Thoracic aorta (tissue), 2 donors: ENCODE data around the gene SON. TPM values are rescaled to one million over a fixed set of nuclear protein-coding genes. Genes with fewer than 3 reads are reported as not detected.

Experiments
- ATAC-seq: fragments of 150-250 bp; one replicate; pipeline ENCODE4 v1.8.0; 2017; ENCODE audit warnings: low read depth; ENCODE audit not compliant: insufficient number of reproducible peaks, low FRiP score
- DNase-seq: peaks from one replicate; pipeline ENCODE4 v3.0.0-alpha.2; 2020; ENCODE audit warnings: low spot score
- H3K27ac ChIP-seq, 2 donors: fragments of 200-600 bp; sonication (generic); 1 replicate in 1 of 2; 2 replicates in 1 of 2; pipeline ENCODE4 v1.5.1; 2016; ENCODE audit warnings: mild to moderate bottlenecking in 2 of 2, moderate library complexity in 2 of 2
- H3K27me3 ChIP-seq: fragments of 200-600 bp; sonication (generic); replicated peaks from 2 replicates; pipeline ENCODE4 v1.6.0; 2016; ENCODE audit warnings: mild to moderate bottlenecking; ENCODE audit not compliant: insufficient read depth
- H3K36me3 ChIP-seq: fragments of 200-600 bp; sonication (generic); one replicate; pipeline ENCODE4 v1.5.1; 2016
- H3K4me1 ChIP-seq, 2 donors: fragments of 200-600 bp; sonication (generic); 1 replicate in 1 of 2; 2 replicates in 1 of 2; pipeline versions ENCODE4 v1.5.1 to v1.6.0; 2016; ENCODE audit warnings: low read depth in 2 of 2, mild to moderate bottlenecking in 1 of 2; ENCODE audit not compliant: control insufficient read depth in 1 of 2
- H3K4me3 ChIP-seq: fragments of 200-600 bp; sonication (generic); 2 replicates; pipeline ENCODE4 v1.5.1; 2016; ENCODE audit warnings: mild to moderate bottlenecking
- H3K9me3 ChIP-seq: fragments of 200-600 bp; sonication (generic); 2 replicates; pipeline ENCODE4 v1.5.1; 2016
- CTCF ChIP-seq: fragments of 200-600 bp; sonication (generic); IDR thresholded peaks from one replicate; pipeline ENCODE4 v1.5.1; 2019; ENCODE audit warnings: antibody characterized with exemption
- total RNA-seq, 2 donors: library from RNA; depleted of rRNA; stranded (reverse); fragments of >200 nt; gene quantifications; one replicate each; pipeline versions ENCODE4 v1.1.0 to v1.2.3, GENCODE V29; 2016

The SON gene
- total RNA-seq, 2 donors from 2014 or later = 260 to 331 TPM

GRCh38 chr21:33522297-33522952, 20.4 kb upstream of the SON start:
- no peak for DNase-seq
- no peak for ATAC-seq
- no peak overlapping the region for H3K4me3 ChIP-seq
- no peaks in the 10 kb centered on the region for H3K27me3 ChIP-seq
- no peaks in the 10 kb centered on the region for H3K9me3 ChIP-seq
- no peaks in the 10 kb centered on the region for H3K4me1 ChIP-seq
- no peak overlapping the region for H3K27ac ChIP-seq
- no peak for TF ChIP-seq CTCF
- H3K36me3 ChIP-seq = peaks cover 25% of the 10 kb centered on the region

GRCh38 chr21:33522953-33523349, 19.9 kb upstream of the SON start:
- H3K4me3 ChIP-seq = no peak overlapping the region
- H3K27me3 ChIP-seq = no peaks in the 10 kb centered on the region
- TF ChIP-seq CTCF = no peak
- no peak overlapping the region for H3K27ac ChIP-seq
- ATAC-seq (no peak), DNase-seq (no peak)
- H3K9me3 ChIP-seq = no peaks in the 10 kb centered on the region
- no peaks in the 10 kb centered on the region for H3K4me1 ChIP-seq
- H3K36me3 ChIP-seq = peaks cover 31% of the 10 kb centered on the region

- Histone ChIP-seq H3K36me3 (peaks cover 40% of the 10 kb centered on the region), H3K9me3 (no peaks in the 10 kb centered on the region)
- TF ChIP-seq CTCF = no peak
These were observed 11.8 kb upstream of the SON start for GRCh38 chr21:33531007-33531406.

GRCh38 chr21:33537212-33537611, 5.6 kb upstream of the SON start:
- Histone ChIP-seq H3K4me3 (no peak overlapping the region), H3K36me3 (peaks cover 20% of the 10 kb centered on the region), H3K4me1 (peaks cover 6 to 8% of the 10 kb centered on the region in 2 donors), H3K27ac (no peak overlapping the region), H3K9me3 (no peaks in the 10 kb centered on the region), H3K27me3 (no peaks in the 10 kb centered on the region)
- no peak for TF ChIP-seq CTCF
- DNase-seq (no peak), ATAC-seq (no peak)

More at GRCh38 chr21:33531007-33531406, 11.8 kb upstream of the SON start:
- Histone ChIP-seq H3K27me3 (no peaks in the 10 kb centered on the region), H3K4me3 (no peak overlapping the region), H3K4me1 (no peaks in the 10 kb centered on the region), H3K27ac (no peak overlapping the region)
- no peak for ATAC-seq
- no peak for DNase-seq

DNA sequence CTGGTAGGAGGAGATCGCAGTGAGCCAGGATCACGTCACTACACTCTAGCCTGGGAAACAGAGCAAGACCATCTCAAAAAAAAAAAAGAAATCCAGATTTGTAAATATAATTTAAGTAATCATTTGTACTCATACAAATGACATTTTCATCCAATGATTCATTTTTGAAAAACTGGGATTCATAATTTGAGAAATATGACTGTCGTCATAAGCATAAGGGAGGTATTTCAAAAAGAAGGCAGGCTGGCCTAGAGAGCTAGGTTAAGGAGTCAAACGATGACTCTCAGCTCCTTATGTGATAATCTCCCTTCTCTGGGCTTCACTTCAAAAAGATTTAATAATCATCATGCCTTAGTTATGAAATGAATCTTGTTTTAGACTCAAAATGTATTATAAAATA, 3.2 kb upstream of the SON start:
- peaks cover 8 to 12% of the 10 kb centered on the region in 2 donors for H3K4me1 ChIP-seq
- DNase-seq (no peak), ATAC-seq (no peak)
- H3K9me3 ChIP-seq = no peaks in the 10 kb centered on the region
- no peaks in the 10 kb centered on the region for H3K27me3 ChIP-seq
- H3K36me3 ChIP-seq = peaks cover 8% of the 10 kb centered on the region
- H3K27ac ChIP-seq = no peak overlapping the region
- H3K4me3 ChIP-seq = no peak overlapping the region
- no peak for TF ChIP-seq CTCF
